GM12873 (cell line): ENCODE measurements around the gene EEFSEC.

Experiments used
- CTCF ChIP-seq: IDR thresholded peaks from 2 replicates; pipeline ENCODE4 v1.5.1; 2012; ENCODE audit warnings: low read depth, mild to moderate bottlenecking, moderate library complexity, low read length, control low read depth; ENCODE audit not compliant: insufficient read depth; ENCODE audit errors: missing control alignments

The EEFSEC gene

DNA sequence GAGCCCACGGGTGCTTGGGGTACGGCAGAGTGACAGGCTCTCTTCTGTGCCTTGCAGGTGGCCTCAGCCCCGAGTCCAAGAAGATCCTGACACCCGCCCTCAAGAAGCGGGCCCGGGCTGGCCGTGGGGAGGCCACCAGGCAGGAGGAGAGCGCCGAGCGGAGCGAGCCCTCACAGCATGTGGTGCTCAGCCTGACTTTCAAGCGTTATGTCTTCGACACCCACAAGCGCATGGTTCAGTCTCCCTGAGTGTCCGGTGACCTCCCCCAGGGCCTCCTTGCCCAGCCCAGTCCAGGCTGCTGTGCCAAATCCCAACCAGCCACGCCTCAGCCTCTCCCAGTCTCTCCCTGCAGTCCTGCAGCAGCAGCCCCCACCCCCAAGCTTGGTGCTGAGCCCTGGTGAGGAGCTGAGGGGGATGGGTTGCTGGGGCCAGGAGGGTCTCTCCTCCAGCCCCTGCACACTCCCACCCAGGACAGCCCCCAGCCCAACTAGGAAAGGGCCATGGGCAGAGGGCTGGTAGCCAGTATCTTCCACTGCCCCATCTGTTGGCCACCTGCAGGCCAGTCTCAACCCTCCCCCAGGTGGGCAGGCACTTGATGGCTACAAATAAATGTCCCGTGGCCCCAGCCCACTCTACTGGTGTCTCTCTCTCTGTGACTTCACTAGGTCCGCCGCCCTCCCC is 254.9 kb downstream of the EEFSEC start:
- TF ChIP-seq CTCF = no peak

DNA sequence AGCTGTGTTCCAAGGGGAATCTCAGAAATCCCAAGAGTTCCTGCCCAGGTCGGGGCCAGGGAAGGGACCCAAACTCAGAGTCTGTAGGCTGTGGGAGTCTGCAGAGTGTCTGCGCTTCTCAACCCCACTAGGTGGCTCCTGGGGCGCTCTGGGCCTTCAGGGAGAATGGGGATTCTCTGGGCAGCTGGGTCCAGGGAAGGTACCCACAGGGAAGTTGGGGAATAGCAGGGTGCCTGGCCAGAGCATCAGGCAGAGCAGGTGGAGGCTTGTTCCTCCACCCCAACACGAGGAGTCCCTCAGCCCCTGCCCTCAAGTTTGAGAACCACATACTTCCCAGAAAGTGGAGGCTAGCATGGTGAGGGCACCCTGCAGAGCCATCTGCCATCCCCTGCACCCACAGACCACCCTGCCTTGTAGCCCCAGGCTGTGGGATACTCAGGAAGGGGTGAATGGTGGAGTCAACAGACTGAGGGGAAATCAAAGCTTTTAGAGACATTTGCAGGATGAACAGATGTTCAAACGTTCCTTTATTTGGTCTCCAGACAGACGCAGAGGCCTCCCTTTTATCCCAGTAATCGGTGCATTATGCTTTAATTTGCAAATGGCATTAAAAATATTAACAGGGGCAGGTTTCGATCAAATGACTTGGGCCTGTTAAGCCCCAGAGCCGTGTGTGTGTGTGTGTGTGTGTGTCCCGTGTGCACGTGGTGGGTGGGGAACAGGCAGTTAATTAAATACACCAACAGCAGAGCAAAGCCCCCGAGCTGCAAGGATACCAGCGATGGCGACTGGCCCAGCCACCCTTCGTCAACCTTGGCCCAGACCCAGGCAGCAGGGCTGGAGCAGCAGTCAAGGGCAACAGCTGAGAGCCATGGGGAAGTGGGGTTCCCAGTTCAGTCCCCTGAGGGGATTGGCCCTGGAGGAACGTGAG is 255.7 kb downstream of the EEFSEC start:
- no peak for TF ChIP-seq CTCF

DNA sequence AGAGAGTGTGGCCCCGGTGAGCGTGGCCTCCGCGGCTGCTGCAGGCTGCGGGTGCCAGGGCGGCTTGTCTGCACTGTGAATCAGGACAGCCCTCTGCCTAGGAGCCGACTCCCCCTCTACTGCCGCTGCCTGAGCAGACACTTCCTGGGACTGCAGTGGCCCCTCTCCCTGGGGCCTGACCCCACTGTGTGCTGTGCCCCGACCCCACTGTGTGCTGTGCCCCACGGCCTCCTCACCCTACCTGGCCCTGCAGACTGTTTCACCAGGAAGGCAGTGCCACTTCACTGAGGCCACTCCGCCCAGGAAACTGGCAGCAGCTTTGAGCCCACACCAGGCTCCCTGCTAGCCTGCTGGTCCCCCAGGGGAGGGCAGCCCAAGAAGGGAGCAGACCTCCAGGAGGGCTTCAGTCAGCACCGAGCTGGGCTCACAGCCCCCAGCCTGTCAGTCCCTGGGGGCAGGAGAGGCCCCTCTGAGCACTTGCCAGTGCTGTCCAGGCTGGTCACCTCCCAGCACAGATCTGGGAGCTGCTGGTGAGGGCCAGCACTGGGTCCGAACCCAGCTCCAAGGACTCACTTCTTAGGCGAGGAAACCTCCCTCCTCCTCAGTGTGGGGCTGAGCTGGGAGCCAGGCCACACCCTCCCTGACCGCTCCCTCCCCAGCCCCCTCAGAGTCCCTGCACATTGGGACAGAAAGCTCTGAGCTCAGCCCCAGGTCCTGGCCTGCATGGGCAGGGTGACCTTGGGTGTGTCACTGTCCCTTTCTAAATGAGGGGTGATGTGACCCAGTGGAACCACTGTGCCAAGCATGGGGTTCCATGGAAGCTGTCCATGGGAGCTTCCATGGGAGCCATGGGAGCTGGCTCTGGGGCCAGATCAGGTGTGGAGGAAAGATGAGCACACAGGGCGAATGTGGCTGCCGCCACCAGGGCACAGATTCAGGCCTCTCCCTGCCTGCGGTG is 256.6 kb downstream of the EEFSEC start:
- no peak for TF ChIP-seq CTCF

DNA sequence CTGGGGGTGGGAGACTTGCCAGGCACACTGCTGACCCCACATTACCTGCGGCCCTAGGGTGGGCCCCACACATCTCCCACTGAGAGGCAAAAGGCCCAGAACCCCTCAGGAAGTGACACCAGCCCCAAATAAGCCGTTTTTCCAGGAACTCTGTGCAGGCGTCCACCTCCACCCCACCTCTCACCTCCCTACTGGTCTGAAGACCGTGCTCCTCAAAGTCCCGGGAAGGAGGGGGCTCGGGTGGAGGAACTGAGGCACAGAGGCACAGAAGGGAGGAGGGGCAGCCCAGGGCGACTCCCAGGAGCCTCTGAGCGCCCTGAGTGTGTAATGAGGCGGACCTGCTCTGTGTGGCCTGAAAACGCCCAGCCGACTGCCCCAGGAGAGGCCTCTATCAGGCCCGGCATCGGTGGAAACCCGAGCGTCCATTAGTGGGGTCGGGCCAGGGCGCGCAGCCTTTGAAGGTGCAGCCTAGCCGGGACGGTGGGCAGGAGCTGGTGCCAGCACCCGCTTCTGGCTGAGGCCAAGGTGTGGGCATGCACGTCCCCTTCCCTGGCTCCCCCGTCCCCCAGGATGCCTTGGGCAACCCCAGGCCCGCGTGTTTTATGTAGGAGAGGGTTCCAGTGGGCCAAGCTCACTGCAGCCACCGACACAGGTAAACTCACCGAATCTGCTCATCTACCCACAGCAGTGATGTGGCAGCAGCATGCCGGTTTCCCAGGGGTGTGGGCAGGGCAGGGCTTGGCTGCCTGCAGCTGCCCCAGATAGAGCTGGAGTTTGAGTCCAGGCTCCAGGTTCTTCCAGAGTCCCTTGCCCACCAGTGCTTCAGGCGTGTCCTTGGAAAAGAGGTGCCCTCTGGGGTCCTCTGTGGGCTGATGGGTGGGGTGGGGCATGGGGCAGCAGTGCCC is 257.6 kb downstream of the EEFSEC start:
- no peak for TF ChIP-seq CTCF

- TF ChIP-seq CTCF = no peak
Observed at GRCh38 chr3:128411574-128412064, 258.3 kb downstream of the EEFSEC start.

- TF ChIP-seq CTCF = no peak
Observed at GRCh38 chr3:128412180-128413002, 259.1 kb downstream of the EEFSEC start.
